Liver (tissue), 9 donors: ENCODE measurements around the gene MYL12B. TPM values are rescaled to one million over a fixed set of nuclear protein-coding genes. Genes with fewer than 3 reads are reported as not detected.

Experiments
- DNase-seq: peaks from one replicate; pipeline ENCODE4 v3.0.0-alpha.2; 2017; ENCODE audit warnings: low spot score
- H3K27ac ChIP-seq, 2 donors: one replicate each; pipeline ENCODE4 v1.7.0; 2013; ENCODE audit warnings: inconsistent platforms in 2 of 2, low read length in 2 of 2, control low read depth in 1 of 2, low read depth in 1 of 2, mild to moderate bottlenecking in 1 of 2
- H3K27me3 ChIP-seq, 4 donors: one replicate each; pipeline versions ENCODE4 v1.6.1 to v1.7.0; 2013; ENCODE audit warnings: low read length in 3 of 4, inconsistent platforms in 1 of 4, mild to moderate bottlenecking in 1 of 4, moderate library complexity in 1 of 4; ENCODE audit not compliant: control insufficient read depth in 4 of 4, insufficient read depth in 4 of 4
- H3K36me3 ChIP-seq, 4 donors: one replicate each; pipeline versions ENCODE4 v1.6.1 to v1.7.0; 2013; ENCODE audit warnings: low read length in 3 of 4, mild to moderate bottlenecking in 3 of 4, low read depth in 1 of 4, moderate library complexity in 1 of 4; ENCODE audit not compliant: control insufficient read depth in 4 of 4, insufficient read depth in 3 of 4
- H3K4me1 ChIP-seq, 4 donors: one replicate each; pipeline versions ENCODE4 v1.6.1 to v1.7.0; 2013; ENCODE audit warnings: low read length in 3 of 4, mild to moderate bottlenecking in 3 of 4, moderate library complexity in 1 of 4; ENCODE audit not compliant: control insufficient read depth in 4 of 4, insufficient read depth in 4 of 4
- H3K4me3 ChIP-seq, 3 donors: one replicate each; pipeline versions ENCODE4 v1.6.1 to v1.7.0; 2013; ENCODE audit warnings: low read length in 3 of 3, control low read depth in 1 of 3, low read depth in 1 of 3, mild to moderate bottlenecking in 1 of 3
- H3K9ac ChIP-seq, 2 donors: one replicate each; pipeline ENCODE4 v1.7.0; 2013; ENCODE audit warnings: low read length in 2 of 2, mild to moderate bottlenecking in 2 of 2, moderate library complexity in 2 of 2, control low read depth in 1 of 2, low read depth in 1 of 2
- H3K9me3 ChIP-seq, 4 donors: one replicate each; pipeline versions ENCODE4 v1.6.1 to v1.7.0; 2013; ENCODE audit warnings: low read length in 3 of 4; ENCODE audit not compliant: control insufficient read depth in 4 of 4
- FOXA1 ChIP-seq: IDR thresholded peaks from 2 replicates; pipeline ENCODE4 v1.6.1; 2016; ENCODE audit warnings: antibody characterized with exemption
- HNF4A ChIP-seq, 2 donors: conservative IDR thresholded peaks; 2 replicates each; pipeline ENCODE4 v1.6.1; 2016; ENCODE audit warnings: antibody characterized with exemption in 2 of 2, mild to moderate bottlenecking in 2 of 2
- JUND ChIP-seq, 2 donors: IDR thresholded peaks; 2 replicates each; pipeline ENCODE4 v1.6.1; 2016; ENCODE audit warnings: antibody characterized with exemption in 2 of 2
- MAX ChIP-seq: IDR thresholded peaks from 2 replicates; pipeline ENCODE4 v1.6.1; 2016; ENCODE audit warnings: antibody characterized with exemption
- NR2F2 ChIP-seq: IDR thresholded peaks from 2 replicates; pipeline ENCODE4 v1.6.1; 2016; ENCODE audit warnings: antibody characterized with exemption
- RAD21 ChIP-seq, 2 donors: IDR thresholded peaks; 2 replicates each; pipeline ENCODE4 v1.6.1; 2016; ENCODE audit warnings: antibody characterized with exemption in 2 of 2, mild to moderate bottlenecking in 2 of 2
- REST ChIP-seq: IDR thresholded peaks from 2 replicates; pipeline ENCODE4 v1.6.1; 2016; ENCODE audit warnings: antibody characterized with exemption, mild to moderate bottlenecking
- RXRA ChIP-seq, 2 donors: IDR thresholded peaks; 2 replicates each; pipeline ENCODE4 v1.6.1; 2017 to 2018; ENCODE audit warnings: antibody characterized with exemption in 2 of 2, mild to moderate bottlenecking in 1 of 2
- TAF1 ChIP-seq: conservative IDR thresholded peaks from 2 replicates; pipeline ENCODE4 v1.6.1; 2016; ENCODE audit warnings: antibody characterized with exemption, mild to moderate bottlenecking
- YY1 ChIP-seq: IDR thresholded peaks from 2 replicates; pipeline ENCODE4 v1.6.1; 2016; ENCODE audit warnings: antibody characterized with exemption, mild to moderate bottlenecking
- ZBTB33 ChIP-seq: IDR thresholded peaks from 2 replicates; pipeline ENCODE4 v1.6.1; 2016; ENCODE audit warnings: antibody characterized with exemption
- WGBS: extraction: QIAGEN DNeasy Blood & Tissue Kit; methylation state at CpG from one replicate; pipeline ENCODE4 v1.1.7; 2013; 5-methylcytosine and 5-hydroxymethylcytosine counted together
- polyA plus RNA-seq, 2 donors: library from polyadenylated mRNA; stranded (reverse) in 1 of 2; unstranded in 1 of 2; fragments of 200-250 nt in 1 of 2; fragments of >200 nt in 1 of 2; fragmentation: Nextera tagmentation in 1 of 2; extraction: Ambion mirVana in 1 of 2; gene quantifications; one replicate each; pipeline versions ENCODE4 v1.2.1 to v1.2.3, GENCODE V29; 2013 to 2015
- total RNA-seq, 2 donors: library from RNA; depleted of rRNA; stranded (reverse); fragments of >200 nt; gene quantifications; one replicate each; pipeline ENCODE4 v1.2.3, GENCODE V29; 2014
- donor health status: healthy.
- donor health status: healthy.
- donor health status: healthy.
- donor health status: healthy.
- donor health status: healthy.

Gene MYL12B
- total and polyA plus RNA-seq, 4 donors = 106 to 303 (median 155) TPM

- TF ChIP-seq ZBTB33 (no peak), HNF4A (conservative IDR thresholded peaks at IDR 0.05) (no peak), REST (no peak)
Measured at GRCh38 chr18:3224223-3224622, 37.7 kb upstream of the MYL12B start (continued).

- Histone ChIP-seq H3K9me3 (no peaks in the 10 kb centered on the region), H3K4me1 (peaks cover 0 to 10% (median 2%) of the 10 kb centered on the region in 4 donors), H3K36me3 (no peaks in the 10 kb centered on the region), H3K27me3 (no peaks in the 10 kb centered on the region), H3K27ac (no peak overlapping the region), H3K9ac (no peak overlapping the region), H3K4me3 (no peak overlapping the region)
- 85% methylated on average over 3 of the region's 3 CpGs for WGBS
- TF ChIP-seq HNF4A (conservative IDR thresholded peaks at IDR 0.05) = no peak
- no peak for TF ChIP-seq JUND (IDR thresholded peaks at IDR 0.05)
- no peak for TF ChIP-seq MAX
- no peak for TF ChIP-seq FOXA1
- TF ChIP-seq TAF1 = no peak
- TF ChIP-seq NR2F2 = no peak
- no peak for TF ChIP-seq REST
- no peak for TF ChIP-seq YY1
- no peak for TF ChIP-seq RXRA (IDR thresholded peaks at IDR 0.05)
- TF ChIP-seq ZBTB33 = no peak
- TF ChIP-seq RAD21 (IDR thresholded peaks at IDR 0.05) = no peak
- DNase-seq = no peak
Measured at GRCh38 chr18:3225588-3225987, 36.3 kb upstream of the MYL12B start.
